SU-DHL-6 (cell line): ENCODE measurements around the gene NAA16.

ENCODE experiments used
- EZH2phosphoT487 ChIP-seq: fragments of 200-600 bp; sonication (generic), shearing (Covaris generic); conservative IDR thresholded peaks from 2 replicates; pipeline ENCODE4 v1.6.1; 2018; ENCODE audit warnings: mild to moderate bottlenecking, antibody characterized with exemption, low read length, moderate library complexity, mixed read lengths
- TF ChIP-seq, protein P1 (sequence below): fragments of 200-600 bp; sonication (generic); IDR thresholded peaks from one replicate; pipeline ENCODE4 v1.5.1; 2017; ENCODE audit warnings: antibody characterized with exemption, mild to moderate bottlenecking, low read length, moderate library complexity; ENCODE audit not compliant: insufficient read depth, poor library complexity, severe bottlenecking

DNA sequence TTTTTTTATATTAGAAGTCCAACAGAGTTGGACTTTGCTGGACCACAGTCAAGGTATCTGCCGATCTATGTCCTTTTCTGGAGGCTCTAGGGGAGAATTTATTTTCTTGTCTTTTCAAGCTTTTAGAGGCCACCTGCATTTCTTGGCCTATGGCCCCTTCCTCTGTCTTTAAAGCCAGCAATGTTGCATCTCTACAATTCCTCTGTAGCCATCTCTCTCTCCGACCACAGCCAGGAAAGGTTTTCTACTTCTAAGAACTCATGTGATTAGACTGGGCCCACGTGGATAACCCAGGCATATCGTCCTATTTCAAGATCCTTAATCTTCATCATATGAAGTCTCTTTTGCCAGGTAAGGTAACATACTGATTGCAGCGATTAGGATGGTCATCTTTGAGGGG lies 102.8 kb downstream of the NAA16 start:
- TF ChIP-seq, protein P1, sequence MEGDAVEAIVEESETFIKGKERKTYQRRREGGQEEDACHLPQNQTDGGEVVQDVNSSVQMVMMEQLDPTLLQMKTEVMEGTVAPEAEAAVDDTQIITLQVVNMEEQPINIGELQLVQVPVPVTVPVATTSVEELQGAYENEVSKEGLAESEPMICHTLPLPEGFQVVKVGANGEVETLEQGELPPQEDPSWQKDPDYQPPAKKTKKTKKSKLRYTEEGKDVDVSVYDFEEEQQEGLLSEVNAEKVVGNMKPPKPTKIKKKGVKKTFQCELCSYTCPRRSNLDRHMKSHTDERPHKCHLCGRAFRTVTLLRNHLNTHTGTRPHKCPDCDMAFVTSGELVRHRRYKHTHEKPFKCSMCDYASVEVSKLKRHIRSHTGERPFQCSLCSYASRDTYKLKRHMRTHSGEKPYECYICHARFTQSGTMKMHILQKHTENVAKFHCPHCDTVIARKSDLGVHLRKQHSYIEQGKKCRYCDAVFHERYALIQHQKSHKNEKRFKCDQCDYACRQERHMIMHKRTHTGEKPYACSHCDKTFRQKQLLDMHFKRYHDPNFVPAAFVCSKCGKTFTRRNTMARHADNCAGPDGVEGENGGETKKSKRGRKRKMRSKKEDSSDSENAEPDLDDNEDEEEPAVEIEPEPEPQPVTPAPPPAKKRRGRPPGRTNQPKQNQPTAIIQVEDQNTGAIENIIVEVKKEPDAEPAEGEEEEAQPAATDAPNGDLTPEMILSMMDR = no peak
- no peak for TF ChIP-seq EZH2phosphoT487
